Lower leg skin (tissue), 3 donors: ENCODE measurements around the gene CNTFR.

ENCODE experiments used
- POLR2A ChIP-seq, 2 donors: fragments of 450-650 bp; IDR thresholded peaks; one replicate each; pipeline ENCODE4 v1.6.1; 2016 to 2017; ENCODE audit warnings: antibody characterized with exemption in 2 of 2, mild to moderate bottlenecking in 1 of 2, moderate library complexity in 1 of 2
- TF ChIP-seq, protein P1 (sequence below), 3 donors: fragments of 450-650 bp; IDR thresholded peaks; one replicate each; pipeline ENCODE4 v1.5.1; 2016; ENCODE audit warnings: antibody characterized with exemption in 3 of 3, mild to moderate bottlenecking in 3 of 3, moderate library complexity in 2 of 3

DNA sequence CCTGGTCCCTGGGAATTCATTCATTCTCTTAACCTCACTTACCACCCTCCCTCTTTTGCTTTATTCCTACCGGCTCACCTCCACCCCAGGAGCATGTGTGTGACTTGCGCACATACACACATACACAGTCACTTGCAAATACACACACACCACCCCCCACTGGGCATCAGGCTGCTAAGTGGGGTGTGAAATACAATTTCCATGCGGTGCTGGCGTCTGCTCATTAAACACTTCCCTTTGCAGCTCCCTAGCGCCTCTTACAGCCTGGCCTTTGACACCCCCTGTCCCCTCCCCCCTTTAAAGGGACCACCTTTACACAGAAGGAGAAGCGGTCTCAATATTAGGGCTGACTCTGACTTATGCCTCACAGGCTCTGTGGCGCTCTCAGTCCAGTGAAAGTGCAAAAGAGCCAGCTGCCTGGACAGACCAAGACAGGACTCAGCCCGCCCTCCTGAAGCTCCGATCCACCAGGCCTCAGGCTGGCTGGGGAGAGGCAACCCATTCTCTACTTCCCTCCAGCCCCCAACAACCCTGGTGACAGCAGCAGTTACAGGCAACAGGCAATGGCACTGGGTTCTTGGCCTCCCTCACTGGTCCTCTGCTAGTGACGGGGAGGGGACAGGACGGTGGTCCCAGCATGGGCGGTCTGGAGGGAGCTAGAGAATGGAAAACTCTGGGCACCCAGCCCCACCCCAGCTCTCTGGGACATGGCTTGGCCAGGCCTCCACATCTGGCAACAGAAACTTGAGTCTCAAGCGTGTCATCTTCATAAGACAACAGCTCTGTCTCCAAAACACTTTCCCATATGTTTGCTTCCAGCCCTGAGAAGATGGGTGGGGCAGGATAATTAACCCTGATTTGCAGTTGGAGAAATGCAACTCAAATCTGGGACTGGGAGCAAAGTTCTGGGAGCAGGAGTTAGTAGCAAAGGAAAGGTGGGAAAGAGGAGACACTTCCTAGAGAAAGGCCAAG lies 78.7 kb downstream of the CNTFR start:
- TF ChIP-seq, protein P1, sequence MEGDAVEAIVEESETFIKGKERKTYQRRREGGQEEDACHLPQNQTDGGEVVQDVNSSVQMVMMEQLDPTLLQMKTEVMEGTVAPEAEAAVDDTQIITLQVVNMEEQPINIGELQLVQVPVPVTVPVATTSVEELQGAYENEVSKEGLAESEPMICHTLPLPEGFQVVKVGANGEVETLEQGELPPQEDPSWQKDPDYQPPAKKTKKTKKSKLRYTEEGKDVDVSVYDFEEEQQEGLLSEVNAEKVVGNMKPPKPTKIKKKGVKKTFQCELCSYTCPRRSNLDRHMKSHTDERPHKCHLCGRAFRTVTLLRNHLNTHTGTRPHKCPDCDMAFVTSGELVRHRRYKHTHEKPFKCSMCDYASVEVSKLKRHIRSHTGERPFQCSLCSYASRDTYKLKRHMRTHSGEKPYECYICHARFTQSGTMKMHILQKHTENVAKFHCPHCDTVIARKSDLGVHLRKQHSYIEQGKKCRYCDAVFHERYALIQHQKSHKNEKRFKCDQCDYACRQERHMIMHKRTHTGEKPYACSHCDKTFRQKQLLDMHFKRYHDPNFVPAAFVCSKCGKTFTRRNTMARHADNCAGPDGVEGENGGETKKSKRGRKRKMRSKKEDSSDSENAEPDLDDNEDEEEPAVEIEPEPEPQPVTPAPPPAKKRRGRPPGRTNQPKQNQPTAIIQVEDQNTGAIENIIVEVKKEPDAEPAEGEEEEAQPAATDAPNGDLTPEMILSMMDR (IDR thresholded peaks at IDR 0.05), result no peak
- no peak for TF ChIP-seq POLR2A (IDR thresholded peaks at IDR 0.05)
